ENCODE measurements around the gene CFL2. TPM values are rescaled to one million over a fixed set of nuclear protein-coding genes. Genes with fewer than 3 reads are reported as not detected.
"Not testable (repeated sequence)": the region's sequence is repeated elsewhere in the genome, so short reads cannot be mapped to it uniquely, and the experiment has no call there.

Gene CFL2
- 143 and 147 TPM in 2 replicates for total RNA-seq (2014; rRNA removed; shearing (Covaris generic))

DNA sequence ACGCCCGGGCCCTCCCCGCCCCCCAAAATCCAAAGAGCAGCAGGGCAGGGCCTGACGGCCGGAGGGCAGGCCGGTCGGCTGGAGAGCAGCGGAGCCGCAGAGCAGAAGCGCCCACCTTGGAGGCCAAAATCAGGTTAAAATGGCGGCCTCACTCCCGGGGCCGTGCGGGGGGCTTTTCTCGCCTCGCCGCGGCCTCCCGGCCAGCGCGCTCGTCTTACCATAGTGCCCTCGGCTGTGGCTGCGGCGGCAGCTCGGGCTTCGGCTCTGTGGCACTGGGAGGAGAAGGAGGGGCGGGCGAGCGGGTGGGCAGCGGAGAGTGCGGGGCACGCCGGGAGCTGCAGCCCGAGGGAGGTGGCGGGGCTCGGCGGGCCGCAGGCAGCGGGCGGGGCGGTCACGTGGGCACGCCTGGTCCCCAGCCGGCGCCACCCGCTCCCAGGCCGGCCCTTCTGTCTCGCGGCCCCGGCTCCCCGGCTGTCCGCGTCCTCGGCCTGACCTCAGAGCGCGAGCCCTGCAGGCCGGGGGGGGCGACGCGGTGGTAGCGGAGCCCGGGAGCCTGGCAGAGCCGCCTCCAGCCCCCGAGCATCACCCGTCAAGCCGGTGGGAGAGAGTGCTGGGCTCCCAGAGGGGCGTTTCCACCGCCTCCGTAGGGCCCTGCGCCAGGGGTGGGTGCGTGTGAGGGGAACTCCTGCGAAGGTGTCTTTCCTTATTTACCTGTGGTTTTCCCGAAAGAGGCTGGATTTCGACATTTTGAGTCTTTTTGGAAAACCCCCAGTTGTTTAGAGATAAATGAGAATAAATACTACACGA, at the start of gene CFL2:
TSS of gene CFL2 (minus strand) at position 274 of the 807 bp plus-strand sequence. CDS start at position 221, 53 bp downstream.
- Histone ChIP-seq H3K36me3 (peaks cover 32% of the 10 kb centered on the region), H3K27me3 (replicated peaks) (no peaks in the 10 kb centered on the region), H3K9me3 (replicated peaks) (no peaks in the 10 kb centered on the region), H3K4me1 (replicated peaks) (peaks cover 58% of the 10 kb centered on the region), H3K27ac (peak within 1 kb of the TSS; percentile 92), H3K4me3 (peak within 1 kb of the TSS; percentile 79)
- DNase-seq (ENCODE audit: low read depth in 1 of 2, low spot score in 2 of 2): peak; percentile 78 to 88

DNA sequence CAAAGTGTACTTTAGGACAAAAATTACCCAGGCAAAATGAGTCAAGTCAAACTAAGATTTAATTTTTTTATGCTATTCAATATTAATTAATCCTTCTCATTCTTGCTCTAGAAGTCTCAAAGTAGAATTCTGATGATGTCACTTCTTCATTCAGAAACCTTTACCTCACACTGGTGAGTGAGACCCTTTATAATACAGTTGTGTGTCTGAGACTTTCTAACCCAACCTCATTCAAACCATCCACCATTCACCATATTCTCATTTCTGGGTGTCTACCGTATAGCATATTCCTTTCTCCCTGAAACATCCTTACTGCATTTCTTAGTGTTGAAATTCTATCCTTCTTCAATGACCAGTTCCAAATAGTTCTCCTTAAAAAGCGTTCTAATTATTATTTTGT, 40.8 kb upstream of the CFL2 start:
- H3K27ac ChIP-seq: no peak overlapping the region
- H3K4me1 ChIP-seq (replicated peaks): peaks cover 8% of the 10 kb centered on the region
- DNase-seq (ENCODE audit: low read depth in 1 of 2, low spot score in 2 of 2): no peak
- no peak overlapping the region for H3K4me3 ChIP-seq
- peaks cover 23% of the 10 kb centered on the region for H3K36me3 ChIP-seq
- H3K9me3 ChIP-seq (replicated peaks): no peaks in the 10 kb centered on the region
- H3K27me3 ChIP-seq (replicated peaks): no peaks in the 10 kb centered on the region

- Histone ChIP-seq H3K27ac (no peak overlapping the region), H3K27me3 (replicated peaks) (no peaks in the 10 kb centered on the region), H3K9me3 (replicated peaks) (no peaks in the 10 kb centered on the region), H3K4me3 (no peak overlapping the region), H3K36me3 (peaks cover 21% of the 10 kb centered on the region), H3K4me1 (replicated peaks) (peaks cover 8% of the 10 kb centered on the region)
- no peak for DNase-seq (ENCODE audit: low read depth in 1 of 2, low spot score in 2 of 2)
Observed at GRCh38 chr14:34754687-34755086, 40.3 kb upstream of the CFL2 start.

GRCh38 chr14:34750670-34751069, 36.3 kb upstream of the CFL2 start:
- Histone ChIP-seq H3K27me3 (replicated peaks) (no peaks in the 10 kb centered on the region), H3K36me3 (peaks cover 7% of the 10 kb centered on the region), H3K27ac (no peak overlapping the region), H3K4me1 (replicated peaks) (peaks cover 8% of the 10 kb centered on the region), H3K9me3 (replicated peaks) (no peaks in the 10 kb centered on the region), H3K4me3 (no peak overlapping the region)
- DNase-seq (ENCODE audit: low read depth in 1 of 2, low spot score in 2 of 2): peak in 1 of 2 experiments; percentile 10

- Histone ChIP-seq H3K27me3 (replicated peaks) (no peaks in the 10 kb centered on the region), H3K27ac (no peak overlapping the region), H3K4me3 (no peak overlapping the region), H3K4me1 (replicated peaks) (peaks cover 8% of the 10 kb centered on the region), H3K9me3 (replicated peaks) (no peaks in the 10 kb centered on the region), H3K36me3 (peaks cover 7% of the 10 kb centered on the region)
- no peak for DNase-seq (ENCODE audit: low read depth in 1 of 2, low spot score in 2 of 2)
Observed at GRCh38 chr14:34750233-34750632, 35.8 kb upstream of the CFL2 start.

DNA sequence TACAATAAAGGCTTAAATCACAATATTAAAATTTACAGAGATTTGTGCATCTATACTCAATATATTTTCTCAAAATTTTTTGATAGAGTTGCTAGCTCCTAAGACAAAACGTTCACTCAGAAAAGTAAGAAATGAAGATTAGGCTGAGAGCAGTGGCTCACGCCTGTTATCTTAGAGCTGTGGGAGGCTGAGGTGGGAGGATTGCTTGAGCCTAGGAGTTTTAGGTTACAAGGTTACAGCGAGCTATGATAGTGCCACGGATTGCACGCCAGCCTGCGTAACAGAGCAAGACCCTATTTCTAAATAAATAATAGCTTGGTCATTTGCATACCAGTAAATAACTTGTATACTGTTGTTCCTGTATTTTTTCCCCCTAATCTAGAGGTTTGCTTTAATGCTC, 35.0 kb upstream of the CFL2 start:
- no peaks in the 10 kb centered on the region for H3K27me3 ChIP-seq (replicated peaks)
- H3K4me1 ChIP-seq (replicated peaks): peaks cover 8% of the 10 kb centered on the region
- no peak overlapping the region for H3K4me3 ChIP-seq
- no peak overlapping the region for H3K27ac ChIP-seq
- no peak for DNase-seq (ENCODE audit: low read depth in 1 of 2, low spot score in 2 of 2)
- peaks cover 7% of the 10 kb centered on the region; the same call in 1 of the 2 replicates for H3K36me3 ChIP-seq
- no peaks in the 10 kb centered on the region for H3K9me3 ChIP-seq (replicated peaks)

GRCh38 chr14:34742270-34743115, 28.1 kb upstream of the CFL2 start:
- no peaks in the 10 kb centered on the region for H3K4me1 ChIP-seq (replicated peaks)
- H3K4me3 ChIP-seq: no peak overlapping the region
- no peaks in the 10 kb centered on the region for H3K36me3 ChIP-seq
- no peak for DNase-seq (ENCODE audit: low read depth in 1 of 2, low spot score in 2 of 2)
- H3K27me3 ChIP-seq (replicated peaks): no peaks in the 10 kb centered on the region
- H3K9me3 ChIP-seq (replicated peaks): no peaks in the 10 kb centered on the region
- H3K27ac ChIP-seq: no peak overlapping the region

DNA sequence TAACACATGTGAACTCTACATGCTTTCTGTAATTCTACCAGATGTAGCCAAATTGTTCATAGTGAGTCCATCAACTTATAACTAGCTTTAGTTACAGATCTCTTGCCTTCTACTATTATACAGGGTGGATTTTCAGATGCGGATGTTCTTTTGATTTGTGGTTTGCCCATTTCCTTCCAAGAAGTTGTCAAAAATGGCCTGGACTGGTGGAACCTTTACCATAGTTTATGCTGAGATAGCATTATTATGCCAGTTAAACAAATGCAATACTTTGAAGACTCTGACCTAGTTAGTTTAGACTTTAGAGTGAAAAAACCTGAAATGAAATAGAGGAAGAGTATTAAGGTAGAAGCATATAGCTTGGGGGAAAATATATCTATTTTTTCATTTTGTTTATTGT, 27.4 kb upstream of the CFL2 start:
- H3K4me1 ChIP-seq (replicated peaks): no peaks in the 10 kb centered on the region
- no peaks in the 10 kb centered on the region for H3K36me3 ChIP-seq
- H3K9me3 ChIP-seq (replicated peaks): no peaks in the 10 kb centered on the region
- H3K27ac ChIP-seq: no peak overlapping the region
- H3K27me3 ChIP-seq (replicated peaks): no peaks in the 10 kb centered on the region
- H3K4me3 ChIP-seq: no peak overlapping the region
- DNase-seq (ENCODE audit: low read depth in 1 of 2, low spot score in 2 of 2): no peak

- not testable (repeated sequence) for H3K36me3 ChIP-seq; H3K27me3 ChIP-seq (replicated peaks); H3K27ac ChIP-seq; H3K4me3 ChIP-seq; H3K9me3 ChIP-seq (replicated peaks); H3K4me1 ChIP-seq (replicated peaks)
- DNase-seq (ENCODE audit: low read depth in 1 of 2, low spot score in 2 of 2): peak in 1 of 2 experiments; percentile 14
Observed at GRCh38 chr14:34740139-34740538, 25.7 kb upstream of the CFL2 start.

DNA sequence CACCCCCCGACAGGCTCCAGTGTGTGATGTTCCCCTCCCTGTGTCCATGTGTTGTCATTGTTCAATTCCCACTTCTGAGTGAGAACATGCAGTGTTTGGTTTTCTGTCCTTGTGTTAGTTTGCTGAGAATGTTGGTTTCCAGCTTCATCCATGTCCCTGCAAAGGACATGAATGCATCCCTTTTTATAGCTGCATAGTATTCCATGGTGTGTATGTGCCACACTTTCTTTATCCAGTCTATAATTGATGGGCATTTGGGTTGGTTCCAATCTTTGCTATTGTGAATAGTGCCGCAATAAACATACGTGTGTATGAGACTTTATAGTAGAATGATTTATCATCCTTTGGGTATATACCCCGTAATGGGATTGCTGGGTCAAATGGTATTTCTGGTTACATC, 22.7 kb upstream of the CFL2 start:
- H3K27me3 ChIP-seq (replicated peaks); DNase-seq (ENCODE audit: low read depth in 1 of 2, low spot score in 2 of 2): not testable (repeated sequence)

DNA sequence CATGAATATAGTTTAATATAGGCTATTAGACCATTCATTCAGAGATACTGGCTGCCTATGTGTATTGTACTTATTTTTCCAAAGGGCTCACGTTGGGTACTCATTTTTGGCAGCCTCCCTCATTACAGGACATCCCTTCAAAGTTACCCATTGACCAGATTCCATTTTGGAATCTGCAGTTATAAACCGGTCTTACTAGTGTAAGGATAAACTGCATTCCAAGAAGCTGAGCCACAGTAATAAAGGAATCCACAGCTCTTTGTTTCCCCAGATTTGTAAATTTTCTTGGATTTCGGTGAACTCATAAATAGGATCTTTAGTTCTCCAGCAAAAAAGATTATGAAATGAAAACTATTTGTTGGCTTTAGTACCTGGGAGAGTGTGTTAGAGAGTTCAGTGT, 18.9 kb upstream of the CFL2 start:
- Histone ChIP-seq H3K9me3 (replicated peaks) (no peaks in the 10 kb centered on the region), H3K27me3 (replicated peaks) (no peaks in the 10 kb centered on the region), H3K4me3 (no peak overlapping the region), H3K36me3 (no peaks in the 10 kb centered on the region), H3K27ac (peak overlapping the region; percentile 43), H3K4me1 (replicated peaks) (peaks cover 14% of the 10 kb centered on the region)
- peak in 1 of 2 experiments; percentile 51 for DNase-seq (ENCODE audit: low read depth in 1 of 2, low spot score in 2 of 2)

More for the DNA sequence above, 22.7 kb upstream of the CFL2 start:
- not testable (repeated sequence) for H3K9me3 ChIP-seq (replicated peaks); H3K36me3 ChIP-seq; H3K4me3 ChIP-seq; H3K27ac ChIP-seq
- H3K4me1 ChIP-seq (replicated peaks): peaks cover 14% of the 10 kb centered on the region

DNA sequence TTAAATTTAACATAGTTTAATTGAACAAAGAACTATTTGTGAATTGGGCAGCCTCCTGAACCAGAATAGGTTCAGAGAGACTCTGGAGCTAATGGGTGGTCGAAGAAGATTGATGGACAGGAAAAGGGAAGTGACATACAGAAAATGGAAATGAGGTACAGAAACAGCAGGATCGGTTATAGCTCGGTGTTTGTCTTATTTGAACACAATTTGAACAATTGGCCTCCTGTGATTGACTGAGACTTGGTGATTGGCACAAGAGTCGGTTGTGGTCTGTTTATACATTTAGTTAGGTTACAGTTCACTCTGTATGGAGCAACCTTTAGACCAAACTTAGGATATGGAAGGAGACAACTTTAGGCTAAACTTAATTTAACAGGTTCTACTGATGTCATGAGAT, 18.4 kb upstream of the CFL2 start:
- Histone ChIP-seq H3K4me1 (replicated peaks) (peaks cover 14% of the 10 kb centered on the region), H3K4me3 (no peak overlapping the region), H3K27ac (peak overlapping the region; percentile 43), H3K27me3 (replicated peaks) (no peaks in the 10 kb centered on the region), H3K9me3 (replicated peaks) (no peaks in the 10 kb centered on the region), H3K36me3 (no peaks in the 10 kb centered on the region)
- no peak for DNase-seq (ENCODE audit: low read depth in 1 of 2, low spot score in 2 of 2)

DNA sequence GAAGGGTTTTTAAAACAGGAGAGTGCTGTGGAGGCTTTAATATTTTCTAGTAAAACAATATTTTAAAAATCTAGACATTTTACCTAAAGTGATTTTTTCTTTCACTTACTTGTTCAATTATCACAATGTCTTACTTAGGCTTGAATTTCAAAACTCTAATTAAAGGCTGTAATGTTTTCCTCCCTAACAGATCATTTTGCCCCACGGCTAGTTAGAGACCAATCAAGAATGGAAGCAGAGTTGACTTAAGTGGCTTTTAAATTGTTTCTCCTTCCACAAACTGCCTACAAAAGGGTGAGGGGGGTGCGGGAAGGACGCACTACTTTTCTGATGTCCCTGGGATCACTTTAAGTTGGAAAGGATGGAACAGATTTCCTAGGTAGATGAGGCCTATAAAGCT, 9.5 kb upstream of the CFL2 start:
- Histone ChIP-seq H3K4me3 (no peak overlapping the region), H3K9me3 (replicated peaks) (no peaks in the 10 kb centered on the region), H3K27ac (no peak overlapping the region), H3K36me3 (no peaks in the 10 kb centered on the region), H3K4me1 (replicated peaks) (peaks cover 10% of the 10 kb centered on the region), H3K27me3 (replicated peaks) (no peaks in the 10 kb centered on the region)
- no peak for DNase-seq (ENCODE audit: low read depth in 1 of 2, low spot score in 2 of 2)
